HG03196 (cell line): Measurements from ENCODE around the gene AGRN.
"Not testable (repeated sequence)": the region's sequence is repeated elsewhere in the genome, so short reads cannot be mapped to it uniquely, and the experiment has no call there.

ENCODE experiments used
- ATAC-seq: cut with Tn5 transposase; IDR thresholded peaks from one replicate; pipeline ENCODE4 v1.9.1; 2021; ENCODE audit not compliant: unreplicated experiment

AGRN gene

GRCh38 chr1:1000357-1001056 is 19.4 kb upstream of the AGRN start:
- peak; percentile 12 for ATAC-seq

GRCh38 chr1:1001057-1001783 is 18.7 kb upstream of the AGRN start:
- ATAC-seq: no peak

- no peak for ATAC-seq
Observed at GRCh38 chr1:1003618-1004419, 16.1 kb upstream of the AGRN start.

DNA sequence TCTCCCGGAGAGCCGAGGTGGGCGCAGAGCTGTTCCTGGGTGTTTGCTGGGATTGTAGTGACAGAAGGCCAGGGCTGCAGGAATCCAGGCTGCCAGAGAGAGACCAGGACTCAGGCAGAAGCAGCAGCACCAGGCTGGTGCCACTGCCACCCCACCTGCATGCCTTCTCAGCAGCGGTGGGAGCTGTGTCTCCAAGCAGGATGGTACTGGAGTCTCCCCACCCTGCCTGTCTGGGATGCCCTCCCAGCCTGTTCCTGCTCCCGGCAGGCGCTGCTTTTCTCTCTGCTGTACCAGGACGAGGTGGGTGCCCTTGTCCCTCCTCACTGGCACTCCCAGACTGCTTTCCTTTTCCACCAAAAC is 15.5 kb upstream of the AGRN start:
- ATAC-seq: no peak

DNA sequence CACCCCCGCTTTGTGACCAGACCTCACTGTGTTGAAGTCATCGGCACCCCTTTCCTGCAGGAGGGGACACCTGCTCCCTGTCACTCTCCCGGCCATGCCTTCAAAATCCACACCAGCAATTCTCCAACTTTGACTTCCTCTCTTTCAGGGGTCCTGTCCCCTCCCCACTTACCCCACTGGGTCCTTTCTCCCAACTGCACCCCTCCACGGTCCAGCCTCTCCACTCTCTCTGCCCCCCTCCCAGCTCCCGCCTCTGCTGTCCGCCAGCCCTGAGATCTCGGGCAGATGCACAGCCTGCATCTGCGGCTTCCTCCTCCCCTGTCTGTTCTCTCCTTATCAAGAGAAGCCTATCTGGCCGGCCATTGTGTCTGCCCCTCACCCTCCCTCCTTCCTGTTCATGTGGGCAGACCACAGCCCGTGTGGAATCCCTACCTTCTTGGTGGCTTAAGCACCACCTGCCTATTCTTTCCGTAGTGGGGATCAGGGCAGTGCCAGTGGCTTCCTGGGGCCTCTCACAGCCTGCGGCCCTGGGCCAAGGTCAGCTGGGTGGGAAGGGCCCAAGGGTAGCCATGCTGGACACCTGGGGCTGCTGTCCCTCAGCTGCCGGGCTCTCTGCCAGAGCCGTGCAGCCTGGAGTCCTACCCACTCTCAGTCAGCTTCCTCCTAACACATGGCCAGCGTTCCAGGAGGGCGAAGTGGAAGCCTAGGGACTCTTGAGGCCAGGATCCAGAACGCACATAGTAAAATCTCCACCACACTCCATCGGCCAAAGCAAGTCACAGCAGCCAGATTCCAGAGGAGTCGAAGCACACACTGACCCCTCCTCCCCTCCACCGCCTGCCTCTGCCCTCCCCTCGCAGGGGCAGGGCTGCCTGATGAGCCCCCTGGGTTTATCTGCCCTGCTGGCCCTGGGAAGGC is 14.9 kb upstream of the AGRN start:
- no peak for ATAC-seq

DNA sequence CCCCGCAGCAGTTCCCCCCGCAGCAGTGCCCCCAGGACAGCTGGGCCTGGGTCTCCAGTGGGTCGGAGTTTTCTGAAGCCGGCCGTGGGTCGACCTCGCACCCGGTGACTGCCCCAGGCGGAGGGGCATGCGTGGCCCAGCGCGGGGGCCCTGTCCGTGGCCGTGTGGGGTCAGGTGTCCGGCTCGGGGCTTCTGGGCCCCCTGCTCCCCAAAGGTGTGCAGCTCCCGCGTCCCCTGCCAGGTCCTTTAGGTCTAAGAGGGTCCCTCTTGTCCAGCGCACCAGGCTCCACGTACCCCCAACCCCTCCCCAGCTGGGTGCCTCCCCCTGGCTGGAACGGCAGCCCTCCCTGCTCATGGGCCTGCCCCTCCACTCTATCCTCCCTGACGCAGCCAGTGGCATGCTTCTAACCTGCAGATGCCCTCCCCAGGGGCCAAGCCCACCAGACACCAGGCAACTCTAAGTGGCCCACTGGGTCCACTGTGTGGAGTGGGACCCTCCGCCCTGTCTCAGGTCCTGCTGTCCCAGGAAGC is 14.1 kb upstream of the AGRN start:
- no peak for ATAC-seq

GRCh38 chr1:1006305-1007159 is 13.4 kb upstream of the AGRN start:
- ATAC-seq: no peak

- ATAC-seq: not testable (repeated sequence)
Observed at GRCh38 chr1:1010131-1010530, 9.8 kb upstream of the AGRN start.

DNA sequence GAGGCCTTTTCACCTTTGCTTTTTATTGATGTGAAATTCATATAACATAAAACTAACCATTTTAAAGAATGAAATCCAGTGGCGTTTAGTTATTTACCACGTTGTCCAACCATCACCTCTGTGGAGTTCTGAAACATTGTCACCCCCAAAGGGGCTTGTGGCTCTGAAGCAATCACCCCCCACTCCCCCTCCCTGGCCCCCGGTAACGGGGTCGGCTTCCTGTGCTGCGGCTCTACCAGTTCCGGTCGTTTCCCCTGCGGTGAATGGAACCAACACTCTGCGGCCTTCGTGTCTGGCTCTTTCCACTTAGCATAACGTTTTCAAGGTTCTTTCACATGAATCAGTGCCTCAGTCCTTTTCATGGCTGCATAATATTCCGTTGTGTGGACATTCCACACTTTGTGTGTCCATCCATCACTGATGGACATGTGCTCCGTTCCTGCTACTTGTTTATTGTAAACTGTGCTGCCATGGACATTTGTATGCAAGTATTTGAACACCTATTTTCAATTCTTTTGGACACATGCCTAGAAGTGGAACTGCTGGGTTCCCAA is 8.4 kb upstream of the AGRN start:
- no peak for ATAC-seq

GRCh38 chr1:1012736-1013104 is 7.2 kb upstream of the AGRN start:
- not testable (repeated sequence) for ATAC-seq

DNA sequence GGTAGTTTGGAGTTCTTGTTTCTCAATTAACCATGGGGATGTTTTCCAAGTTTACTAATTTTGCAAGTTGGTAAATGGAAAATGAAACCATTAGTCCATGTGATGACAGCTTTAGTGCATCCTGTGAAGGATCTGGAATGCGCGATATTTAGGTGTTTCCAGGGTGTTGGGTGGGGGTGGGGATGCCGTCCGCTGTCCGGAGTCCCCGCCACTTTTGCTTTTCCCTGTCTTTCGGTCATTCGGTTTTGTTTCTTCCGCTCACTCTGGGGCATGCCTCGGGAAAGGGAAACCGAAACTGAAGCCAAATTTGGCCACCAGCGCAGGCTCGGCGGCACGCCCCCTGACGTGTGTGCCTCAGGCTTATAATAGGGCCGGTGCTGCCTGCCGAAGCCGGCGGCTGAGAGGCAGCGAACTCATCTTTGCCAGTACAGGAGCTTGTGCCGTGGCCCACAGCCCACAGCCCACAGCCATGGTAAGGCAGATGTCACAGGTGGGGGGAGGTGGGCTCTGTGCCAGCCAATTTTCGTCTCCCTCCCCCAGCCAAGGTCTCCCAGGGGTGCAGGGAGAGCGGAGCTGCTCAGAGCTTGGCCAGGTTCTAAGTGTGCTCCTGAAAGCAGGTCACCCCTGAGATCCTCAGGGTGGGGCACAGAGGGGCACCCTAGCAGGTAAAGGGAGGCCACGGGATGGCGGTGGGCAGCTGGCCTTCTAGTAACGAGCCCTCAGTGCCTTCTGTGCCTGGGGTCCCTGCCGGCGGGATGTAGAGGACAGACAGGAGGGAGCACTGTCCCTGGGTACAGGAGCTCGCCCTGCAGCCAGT is 6.6 kb upstream of the AGRN start, which contains the start of gene ISG15:
Gene ISG15, plus strand, starts transcription at position 393 of the 817 bp plus-strand sequence. Its CDS starts 77 bp downstream, at position 470.
- peak; percentile 88 for ATAC-seq

GRCh38 chr1:1013922-1014648 is 5.8 kb upstream of the AGRN start:
- ATAC-seq: no peak

GRCh38 chr1:1014799-1015681 is 4.9 kb upstream of the AGRN start:
- no peak for ATAC-seq

GRCh38 chr1:1017397-1018320 is 2.3 kb upstream of the AGRN start:
- not testable (repeated sequence) for ATAC-seq

GRCh38 chr1:1018321-1018685 is 1.6 kb upstream of the AGRN start:
- ATAC-seq: not testable (repeated sequence)
